ENCODE measurements around the gene DIRAS2. TPM values are rescaled to one million over a fixed set of nuclear protein-coding genes. Genes with fewer than 3 reads are reported as not detected.
A peak's percentile ranks its signal among the peaks of the same experiment; 100 is the strongest.

The DIRAS2 gene, protein sequence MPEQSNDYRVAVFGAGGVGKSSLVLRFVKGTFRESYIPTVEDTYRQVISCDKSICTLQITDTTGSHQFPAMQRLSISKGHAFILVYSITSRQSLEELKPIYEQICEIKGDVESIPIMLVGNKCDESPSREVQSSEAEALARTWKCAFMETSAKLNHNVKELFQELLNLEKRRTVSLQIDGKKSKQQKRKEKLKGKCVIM
- not detected for total RNA-seq
- total RNA-seq (2013): not detected

DNA sequence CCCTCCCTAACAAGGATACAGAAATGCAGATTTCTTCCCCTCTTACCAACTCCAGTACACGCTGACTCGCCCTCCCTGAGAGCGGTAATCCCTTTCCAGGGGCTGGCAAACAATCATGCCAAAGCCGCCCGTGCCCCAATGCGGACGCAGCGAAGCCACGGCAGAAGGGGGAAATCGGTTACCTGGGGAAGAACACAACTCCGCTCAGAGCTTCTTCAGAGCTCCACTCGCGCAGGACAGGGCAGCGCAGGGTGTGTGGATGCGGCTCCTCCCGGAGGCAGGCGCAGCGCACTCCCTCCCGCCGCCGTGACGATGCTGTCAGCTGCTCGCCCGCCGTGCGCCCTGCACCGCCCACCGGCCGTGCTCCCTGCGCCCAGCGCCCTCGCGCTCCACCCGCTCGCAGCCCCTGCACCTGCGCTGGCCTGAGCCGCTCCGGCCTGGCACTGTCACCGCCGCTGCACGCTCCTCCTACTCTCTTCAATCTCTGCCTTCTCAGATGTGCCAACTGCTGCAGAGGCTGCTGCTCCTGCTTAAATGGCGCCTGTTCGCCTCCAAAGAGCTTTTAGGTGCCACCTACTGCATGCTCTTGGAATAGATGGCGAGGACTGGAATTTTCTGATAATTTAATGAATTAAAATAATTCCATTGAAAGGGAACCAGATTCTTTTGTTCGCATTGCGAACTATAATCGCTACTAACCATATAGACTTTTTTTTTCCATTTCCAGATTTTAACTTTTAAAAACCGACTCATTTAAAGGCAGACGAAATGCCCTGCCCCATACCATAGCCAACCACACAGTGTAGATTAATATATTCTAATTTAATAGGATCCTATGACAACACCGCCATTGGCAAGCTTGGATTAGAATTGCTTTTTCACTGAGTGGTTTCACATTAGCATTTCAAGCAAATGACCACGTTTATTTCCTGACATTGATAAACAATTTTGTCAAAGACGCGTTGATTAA, at the start of gene DIRAS2:
TSS of gene DIRAS2 (minus strand) at position 255 of the 970 bp plus-strand sequence. CDS start 28,997 bp downstream, outside the sequence.
- H3K27me3 ChIP-seq (ENCODE audit: control insufficient read depth, insufficient read depth, low read length): peaks cover 12% of the 10 kb centered on the region
- peak in 1 of 2 donors; percentile 2 for DNase-seq
- H3K9me3 ChIP-seq (ENCODE audit: control insufficient read depth, insufficient read depth, low read length): no peaks in the 10 kb centered on the region
- no peaks in the 10 kb centered on the region for H3K4me1 ChIP-seq (ENCODE audit: control insufficient read depth, insufficient read depth, low read length)
- no peaks in the 10 kb centered on the region for H3K36me3 Mint-ChIP-seq
- peaks cover 47 to 90% of the 10 kb centered on the region in 2 donors for H3K27me3 Mint-ChIP-seq (ENCODE audit: low read depth in 2 of 2)
- TF ChIP-seq, protein P1, sequence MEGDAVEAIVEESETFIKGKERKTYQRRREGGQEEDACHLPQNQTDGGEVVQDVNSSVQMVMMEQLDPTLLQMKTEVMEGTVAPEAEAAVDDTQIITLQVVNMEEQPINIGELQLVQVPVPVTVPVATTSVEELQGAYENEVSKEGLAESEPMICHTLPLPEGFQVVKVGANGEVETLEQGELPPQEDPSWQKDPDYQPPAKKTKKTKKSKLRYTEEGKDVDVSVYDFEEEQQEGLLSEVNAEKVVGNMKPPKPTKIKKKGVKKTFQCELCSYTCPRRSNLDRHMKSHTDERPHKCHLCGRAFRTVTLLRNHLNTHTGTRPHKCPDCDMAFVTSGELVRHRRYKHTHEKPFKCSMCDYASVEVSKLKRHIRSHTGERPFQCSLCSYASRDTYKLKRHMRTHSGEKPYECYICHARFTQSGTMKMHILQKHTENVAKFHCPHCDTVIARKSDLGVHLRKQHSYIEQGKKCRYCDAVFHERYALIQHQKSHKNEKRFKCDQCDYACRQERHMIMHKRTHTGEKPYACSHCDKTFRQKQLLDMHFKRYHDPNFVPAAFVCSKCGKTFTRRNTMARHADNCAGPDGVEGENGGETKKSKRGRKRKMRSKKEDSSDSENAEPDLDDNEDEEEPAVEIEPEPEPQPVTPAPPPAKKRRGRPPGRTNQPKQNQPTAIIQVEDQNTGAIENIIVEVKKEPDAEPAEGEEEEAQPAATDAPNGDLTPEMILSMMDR (IDR thresholded peaks at IDR 0.05): no peak
- ATAC-seq: peak in 1 of 3 donors; percentile 52
- no peak within 1 kb of the TSS for H3K27ac Mint-ChIP-seq
- no peak within 1 kb of the TSS for H3K4me3 ChIP-seq (ENCODE audit: low read length)
- H3K27ac ChIP-seq (ENCODE audit: low read length): no peak within 1 kb of the TSS
- intact Hi-C loops (cut with micrococcal nuclease): no loop called here
- 6% methylated on average over 48 of the region's 53 CpGs for whole genome bisulfite sequencing (ENCODE audit: insufficient coverage)
- peak within 1 kb of the TSS; percentile 72 for H3K4me3 Mint-ChIP-seq
- no peaks in the 10 kb centered on the region for H3K36me3 ChIP-seq (ENCODE audit: control insufficient read depth, insufficient read depth, low read length)
- H3K4me1 Mint-ChIP-seq: peaks cover 0 to 9% of the 10 kb centered on the region in 2 donors
- H3K9me3 Mint-ChIP-seq: no peaks in the 10 kb centered on the region

DNA sequence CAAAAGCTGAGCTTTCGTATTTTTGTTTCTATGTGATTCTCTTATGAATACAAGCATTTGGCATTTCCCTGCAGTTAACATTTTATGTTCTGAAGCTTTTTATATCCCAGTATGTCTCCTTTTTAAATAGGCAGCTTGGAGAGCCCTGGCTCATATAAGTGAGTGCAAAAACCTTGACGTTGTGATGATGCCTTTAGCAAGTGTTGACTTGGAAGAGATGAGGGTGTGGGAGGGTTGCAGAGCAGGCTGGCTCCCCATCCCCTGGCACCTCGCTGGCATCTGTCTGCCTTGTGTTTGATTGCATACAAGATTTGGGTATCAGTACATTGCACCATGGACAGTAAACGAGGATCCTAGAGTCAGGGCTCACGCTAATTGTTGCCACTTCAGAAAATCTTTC, 42.1 kb upstream of the DIRAS2 start:
- TF ChIP-seq, protein P1 (IDR thresholded peaks at IDR 0.05): no peak
- H3K9me3 Mint-ChIP-seq: no peaks in the 10 kb centered on the region
- Histone ChIP-seq H3K36me3 (ENCODE audit: control insufficient read depth, insufficient read depth, low read length) (no peaks in the 10 kb centered on the region), H3K27me3 (ENCODE audit: control insufficient read depth, insufficient read depth, low read length) (no peaks in the 10 kb centered on the region), H3K4me1 (ENCODE audit: control insufficient read depth, insufficient read depth, low read length) (no peaks in the 10 kb centered on the region), H3K9me3 (ENCODE audit: control insufficient read depth, insufficient read depth, low read length) (no peaks in the 10 kb centered on the region), H3K27ac (ENCODE audit: low read length) (no peak overlapping the region), H3K4me3 (ENCODE audit: low read length) (no peak overlapping the region)
- no peaks in the 10 kb centered on the region for H3K36me3 Mint-ChIP-seq
- intact Hi-C loops (cut with micrococcal nuclease): no loop called here
- no peak for ATAC-seq
- peaks cover 11 to 18% of the 10 kb centered on the region in 2 donors for H3K27me3 Mint-ChIP-seq (ENCODE audit: low read depth in 2 of 2)
- WGBS (ENCODE audit: insufficient coverage): 84% methylated on average over 5 of the region's 5 CpGs
- no peak overlapping the region for H3K4me3 Mint-ChIP-seq
- no peaks in the 10 kb centered on the region for H3K4me1 Mint-ChIP-seq
- H3K27ac Mint-ChIP-seq: no peak overlapping the region
- no peak for DNase-seq

DNA sequence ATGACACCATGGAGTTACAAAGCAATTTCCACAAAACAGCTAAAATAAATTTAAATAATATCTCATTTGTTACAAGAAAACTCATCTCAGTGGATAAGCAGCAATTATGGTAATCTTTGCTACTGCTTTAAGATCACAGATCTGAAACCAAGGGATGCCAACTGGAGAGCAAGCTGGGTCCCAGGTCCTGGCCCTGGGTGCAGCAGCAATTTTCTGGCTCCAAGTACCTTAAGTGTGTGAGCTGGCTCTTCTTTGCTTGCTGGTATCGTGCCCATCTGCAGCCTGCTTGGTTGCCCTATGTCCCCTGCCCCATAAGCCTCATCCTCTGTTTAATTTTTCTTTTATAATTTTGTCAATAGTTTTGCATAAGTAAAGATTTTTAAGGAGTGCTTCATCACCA, 41.5 kb upstream of the DIRAS2 start:
- Mint-ChIP-seq H3K9me3 (no peaks in the 10 kb centered on the region), H3K4me1 (no peaks in the 10 kb centered on the region), H3K27ac (no peak overlapping the region), H3K27me3 (ENCODE audit: low read depth in 2 of 2) (peaks cover 9 to 24% of the 10 kb centered on the region in 2 donors), H3K4me3 (no peak overlapping the region), H3K36me3 (no peaks in the 10 kb centered on the region)
- ATAC-seq (no peak), DNase-seq (no peak)
- H3K4me1 ChIP-seq (ENCODE audit: control insufficient read depth, insufficient read depth, low read length): no peaks in the 10 kb centered on the region
- no peak overlapping the region for H3K4me3 ChIP-seq (ENCODE audit: low read length)
- no peaks in the 10 kb centered on the region for H3K27me3 ChIP-seq (ENCODE audit: control insufficient read depth, insufficient read depth, low read length)
- TF ChIP-seq, protein P1 (IDR thresholded peaks at IDR 0.05): no peak
- no peaks in the 10 kb centered on the region for H3K9me3 ChIP-seq (ENCODE audit: control insufficient read depth, insufficient read depth, low read length)
- intact Hi-C loops (cut with micrococcal nuclease): no loop called here
- no peaks in the 10 kb centered on the region for H3K36me3 ChIP-seq (ENCODE audit: control insufficient read depth, insufficient read depth, low read length)
- 83% methylated on average over 1 of the region's 1 CpG for WGBS (ENCODE audit: insufficient coverage)
- H3K27ac ChIP-seq (ENCODE audit: low read length): no peak overlapping the region
